SKM-1 treated with dmso at 0.1 percent for 144 hours (cell line): ENCODE measurements around the gene LSMEM2.
"Not testable (repeated sequence)": the region's sequence is repeated elsewhere in the genome, so short reads cannot be mapped to it uniquely, and the experiment has no call there.

Source experiments
- DNase-seq: peaks from one replicate; lab custom pipeline; 2025; ENCODE audit not compliant: unreplicated experiment; lab: John Stamatoyannopoulos, UW

LSMEM2 gene

GRCh38 chr3:50297896-50298725 lies 19.2 kb downstream of the LSMEM2 start:
- DNase-seq, result peak; percentile 24

DNA sequence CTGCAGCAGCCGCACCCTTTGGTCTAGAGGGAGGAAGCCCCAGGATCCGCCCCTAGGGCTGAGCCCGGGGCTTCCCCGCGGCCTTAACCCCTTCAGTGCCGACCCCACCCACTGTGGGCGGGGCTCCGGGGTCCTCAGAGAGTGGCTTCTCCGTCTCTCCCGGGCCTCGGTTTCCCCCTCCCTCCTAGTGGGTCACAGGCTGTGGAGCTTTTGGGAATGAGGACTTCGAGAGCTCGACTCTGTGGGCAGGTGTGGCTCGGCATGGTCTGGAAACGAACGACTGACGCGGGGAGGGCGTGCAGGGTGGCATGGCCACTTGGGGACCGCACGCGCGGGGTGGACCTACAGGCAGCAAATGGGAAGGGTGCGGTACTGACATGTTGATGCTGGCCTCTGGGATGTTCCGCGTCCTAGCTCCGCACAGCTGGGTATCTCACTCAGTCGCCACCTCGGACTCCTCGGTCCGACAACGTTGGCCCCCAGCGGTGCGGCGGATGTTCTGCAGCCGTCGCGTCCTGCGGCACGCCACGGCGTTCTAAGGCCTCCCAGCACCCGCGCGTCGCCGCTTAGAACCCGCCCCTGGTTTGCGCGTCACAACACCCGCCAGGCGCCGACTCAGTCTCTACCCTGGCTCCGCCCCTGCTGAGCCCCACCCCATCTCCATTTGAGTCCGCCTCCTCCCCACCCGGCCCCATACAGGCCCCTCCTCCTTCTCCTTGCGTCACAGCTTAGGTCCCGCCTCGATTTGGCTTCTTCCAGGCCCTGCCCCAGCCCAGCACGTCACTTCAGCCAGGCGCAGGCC lies 20.1 kb downstream of the LSMEM2 start, which contains the start of the genes HYAL3 and NAA80:
HYAL3 (minus strand) TSS at position 570 of the 802 bp plus-strand sequence. CDS start 3,803 bp downstream, outside the sequence.
NAA80 (minus strand) TSS at position 570 of the 802 bp plus-strand sequence. CDS start 1,942 bp downstream, outside the sequence.
- DNase-seq, result peak; percentile 99

- DNase-seq, result no peak
Measured at GRCh38 chr3:50299638-50299928, 20.7 kb downstream of the LSMEM2 start.

GRCh38 chr3:50299929-50300680 lies 21.2 kb downstream of the LSMEM2 start:
- DNase-seq, result peak; percentile 77

GRCh38 chr3:50300681-50301254 lies 21.9 kb downstream of the LSMEM2 start:
- no peak for DNase-seq

DNA sequence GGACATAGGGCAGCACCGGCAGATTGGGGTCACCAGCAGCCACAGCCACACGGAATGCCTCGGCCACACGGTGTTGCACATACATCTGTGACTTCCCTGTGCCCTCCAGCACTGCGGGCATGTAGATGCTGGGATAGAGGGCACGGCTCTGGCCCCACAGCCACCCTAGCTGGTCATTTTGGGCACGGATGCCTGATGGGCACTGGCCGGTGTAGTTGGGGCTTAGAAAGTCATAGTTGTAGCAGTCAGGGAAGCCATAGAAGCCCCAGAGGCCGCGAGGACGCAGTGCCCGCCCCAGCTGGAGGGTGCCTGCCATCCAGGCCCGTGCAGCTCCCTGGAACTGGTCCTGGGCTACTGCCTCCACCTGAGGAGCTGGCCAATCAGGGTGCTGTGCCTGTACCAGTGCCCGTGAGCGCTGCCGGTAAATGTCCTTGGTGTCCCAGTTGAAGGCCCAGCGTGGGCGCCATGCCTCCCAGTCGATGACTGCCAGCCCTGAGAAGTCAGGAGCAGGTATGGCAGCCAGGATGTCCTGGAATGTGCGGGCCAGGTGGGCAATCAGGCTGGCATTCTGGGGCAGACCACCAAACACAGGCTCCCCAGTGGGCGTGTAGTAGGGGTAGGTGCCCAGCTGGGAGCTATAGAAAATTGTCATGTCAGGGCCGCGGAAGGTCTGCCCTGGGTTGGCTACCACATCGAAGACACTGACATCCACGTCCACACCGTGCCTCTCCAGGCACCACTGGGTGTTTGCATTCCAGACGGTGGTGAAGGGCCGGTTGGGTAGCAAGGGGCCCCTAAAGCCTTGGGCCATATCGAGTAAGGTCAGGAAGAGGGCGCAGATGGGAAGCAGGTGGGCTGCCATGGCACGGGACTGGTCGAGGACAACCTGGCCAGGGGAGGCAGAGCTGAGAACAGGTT lies 23.5 kb downstream of the LSMEM2 start:
- no peak for DNase-seq

DNA sequence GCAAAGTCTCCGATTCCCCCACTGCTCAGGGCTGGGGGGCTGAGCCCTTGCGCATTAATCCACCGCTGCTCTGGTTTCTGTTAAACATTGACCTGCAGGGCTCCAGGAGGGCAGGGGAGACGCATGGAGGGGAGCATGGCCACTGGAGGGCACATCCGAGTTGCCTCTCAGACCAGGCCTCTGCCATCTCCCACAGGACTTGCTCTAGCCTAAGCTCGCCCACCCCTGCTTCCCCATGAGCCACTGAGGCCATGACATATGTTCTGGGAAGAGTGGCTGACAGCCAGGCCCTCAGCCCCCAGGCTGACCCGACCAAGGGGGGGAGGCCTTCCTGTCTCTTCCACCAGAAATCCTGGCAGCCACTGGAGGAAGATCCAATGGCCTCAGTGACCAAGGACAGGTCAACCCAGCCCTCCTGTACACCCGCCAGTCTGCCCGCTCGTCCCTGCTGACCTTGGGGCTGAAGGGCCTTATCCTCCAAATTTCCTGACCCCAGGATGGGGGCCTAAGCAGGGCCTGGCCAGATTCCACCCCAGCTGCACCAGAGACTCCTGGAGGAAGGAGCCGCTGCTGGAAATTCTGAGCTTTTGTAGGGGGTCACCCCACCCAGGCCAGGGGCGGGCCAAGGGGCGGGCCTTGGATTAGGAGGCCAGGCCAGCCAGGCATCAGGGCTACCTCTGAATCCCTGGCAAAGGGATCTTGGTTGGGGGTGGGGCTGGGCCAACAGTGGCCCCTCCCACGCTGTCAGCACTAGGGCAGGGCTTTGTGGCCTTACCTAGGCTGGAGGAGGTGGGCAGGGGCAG lies 24.3 kb downstream of the LSMEM2 start, which contains the start of gene HYAL1:
HYAL1 (minus strand) TSS at position 562 of the 803 bp plus-strand sequence. CDS start 618 bp downstream, outside the sequence.
- no peak for DNase-seq

GRCh38 chr3:50304601-50305000 lies 25.7 kb downstream of the LSMEM2 start:
- DNase-seq, result no peak

DNA sequence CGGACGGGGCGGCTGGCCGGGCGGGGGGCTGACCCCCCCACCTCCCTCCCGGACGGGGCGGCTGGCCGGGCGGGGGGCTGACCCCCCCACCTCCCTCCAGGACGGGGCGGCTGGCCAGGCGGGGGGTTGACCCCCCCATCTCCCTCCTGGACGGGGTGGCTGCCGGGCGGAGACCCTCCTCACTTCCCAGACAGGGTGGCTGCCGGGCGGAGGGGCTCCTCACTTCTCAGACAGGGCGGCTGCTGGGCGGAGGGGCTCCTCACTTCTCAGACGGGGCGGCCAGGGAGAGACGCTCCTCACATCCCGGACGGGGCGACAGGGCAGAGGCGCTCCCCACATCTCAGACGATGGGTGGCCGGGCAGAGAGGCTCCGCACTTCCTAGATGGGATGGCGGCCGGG lies 33.2 kb downstream of the LSMEM2 start:
- DNase-seq, result not testable (repeated sequence)

DNA sequence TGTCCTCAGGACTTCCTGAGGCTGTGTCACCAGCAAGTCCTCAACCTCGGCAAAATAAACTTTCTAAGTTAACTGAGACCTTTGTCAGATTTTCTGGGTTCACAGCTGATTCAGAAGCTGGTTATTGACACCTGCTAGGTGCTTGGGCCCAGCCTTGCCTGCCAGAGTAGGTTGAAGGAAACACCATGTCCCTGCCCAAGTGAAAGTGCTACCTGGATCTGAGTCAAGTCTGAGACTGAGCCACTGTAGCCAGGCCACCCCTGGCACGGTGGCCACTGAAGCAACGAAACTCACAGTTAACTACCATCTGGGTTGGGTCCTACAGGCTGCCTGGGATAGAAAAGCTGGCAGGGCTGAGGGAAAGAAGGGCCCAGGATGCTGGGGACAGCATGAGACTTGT lies 35.5 kb downstream of the LSMEM2 start:
- no peak for DNase-seq

- no peak for DNase-seq
Measured at GRCh38 chr3:50314816-50315215, 35.9 kb downstream of the LSMEM2 start.

DNA sequence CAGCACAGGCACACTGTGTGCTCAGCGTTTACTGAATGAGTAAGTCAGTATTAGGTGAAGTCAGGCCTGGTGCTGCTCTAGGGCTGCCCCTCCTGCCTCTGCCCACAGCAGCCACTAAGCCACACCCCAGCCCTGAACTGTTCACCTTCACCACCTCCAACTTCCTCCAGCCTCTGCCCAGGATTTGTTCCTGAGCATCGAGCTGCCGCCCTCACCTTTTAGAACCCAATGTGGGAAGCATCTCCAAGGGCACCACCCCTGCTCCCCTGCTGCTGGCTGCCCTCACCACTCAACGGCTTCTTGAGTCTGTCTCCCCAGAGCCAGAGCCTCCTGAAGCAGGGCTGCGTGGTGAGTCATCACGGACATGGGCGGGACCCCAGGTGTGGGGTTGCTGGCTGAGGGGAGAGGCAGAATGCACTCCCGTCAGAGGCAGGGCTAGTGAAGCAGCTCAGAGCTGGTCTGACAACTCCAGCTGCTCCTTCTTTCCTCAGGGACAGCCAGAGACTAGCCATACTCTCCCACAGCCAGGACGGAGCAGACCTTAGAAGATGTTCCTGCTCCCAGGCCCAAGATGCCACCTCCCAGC lies 37.9 kb downstream of the LSMEM2 start:
- no peak for DNase-seq

DNA sequence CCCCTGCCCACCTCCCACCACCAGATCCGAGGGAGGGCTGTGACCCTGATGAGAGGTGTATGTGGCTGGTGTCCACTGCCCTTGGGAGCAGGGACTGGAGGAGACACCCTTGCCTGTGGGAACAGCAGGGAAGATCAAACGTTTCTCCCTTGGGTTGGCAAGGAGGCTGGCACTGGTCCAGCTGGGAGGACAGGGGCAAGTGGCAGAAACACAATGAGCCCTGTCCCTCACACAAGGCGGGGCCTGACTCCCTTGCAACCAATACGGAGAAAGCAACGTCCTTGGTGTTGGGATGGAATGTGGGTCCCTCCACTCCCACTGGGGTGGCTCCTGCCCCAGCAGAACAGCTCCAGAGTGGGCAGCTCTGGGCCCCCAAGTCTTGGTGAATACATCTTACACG lies 38.4 kb downstream of the LSMEM2 start:
- DNase-seq, result no peak

GRCh38 chr3:50318163-50318562 lies 39.3 kb downstream of the LSMEM2 start:
- no peak for DNase-seq

- no peak for DNase-seq
Measured at GRCh38 chr3:50318615-50319014, 39.7 kb downstream of the LSMEM2 start.

DNA sequence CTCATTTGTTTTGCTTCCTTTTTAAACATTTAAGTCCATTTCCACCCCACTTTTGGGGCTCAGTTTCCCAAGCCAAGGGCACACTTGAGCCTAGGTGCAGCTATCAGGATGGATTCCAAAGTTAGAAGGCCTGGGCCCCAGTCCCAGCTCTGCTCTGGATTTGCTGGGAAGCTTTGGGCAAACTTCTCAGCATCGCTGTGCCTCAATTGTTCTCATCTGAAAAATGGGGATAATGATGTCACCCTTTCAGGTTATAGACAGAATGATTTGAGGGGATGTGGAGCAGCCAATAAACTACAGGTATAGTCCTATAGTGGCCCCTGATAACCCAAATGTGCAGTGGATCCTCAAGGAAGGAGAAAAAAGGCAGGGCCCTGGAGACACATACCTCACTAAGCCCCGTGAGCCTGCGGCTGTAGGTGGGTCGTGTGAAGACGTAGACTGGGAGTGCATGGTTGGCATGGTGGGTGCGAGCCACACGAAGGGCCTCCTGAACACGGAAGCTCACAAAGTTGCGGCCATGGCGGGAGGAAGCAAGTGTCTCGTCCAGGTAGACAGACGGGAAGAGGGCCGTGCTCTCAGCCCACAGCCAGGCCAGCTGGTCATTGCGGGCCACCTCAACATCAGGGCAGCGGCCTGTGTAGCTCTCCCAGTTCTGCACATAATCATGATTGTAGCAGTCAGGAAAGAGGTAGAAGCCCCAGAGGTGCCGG lies 40.5 kb downstream of the LSMEM2 start:
- no peak for DNase-seq

- no peak for DNase-seq
Measured at GRCh38 chr3:50319894-50320625, 41.2 kb downstream of the LSMEM2 start.
